Adrenal gland (tissue), 12 donors: ENCODE results near the gene SFRP4. TPM values are rescaled to one million over a fixed set of nuclear protein-coding genes. Genes with fewer than 3 reads are reported as not detected.

Experiments used
- DNase-seq, 7 donors: peaks; one replicate each; pipeline ENCODE4 v3.0.0-alpha.2; 2019 to 2020
- H3K27ac ChIP-seq, 5 donors: fragments of 200-600 bp; sonication (generic) in 4 of 5; 1 replicate in 3 of 5; 2 replicates in 2 of 5; pipeline versions ENCODE4 v1.5.1 to v1.8.0; 2016 to 2020; ENCODE audit warnings: mild to moderate bottlenecking in 1 of 5
- H3K27me3 ChIP-seq: fragments of 200-600 bp; 2 replicates; pipeline ENCODE4 v1.8.0; 2021
- H3K36me3 ChIP-seq, 2 donors: fragments of 200-600 bp; replicated peaks in 1 of 2; 1 replicate in 1 of 2; 2 replicates in 1 of 2; pipeline versions ENCODE4 v1.5.1 to v1.8.0; 2018 to 2022
- H3K4me1 ChIP-seq, 2 donors: fragments of 200-600 bp; replicated peaks in 1 of 2; 1 replicate in 1 of 2; 2 replicates in 1 of 2; pipeline versions ENCODE4 v1.5.1 to v1.8.0; 2018 to 2021
- H3K4me3 ChIP-seq, 4 donors: fragments of 200-600 bp; sonication (generic) in 3 of 4; one replicate each; pipeline ENCODE4 v1.5.1; 2016 to 2018
- H3K9me3 ChIP-seq, 3 donors: fragments of 200-600 bp; sonication (generic) in 1 of 3; replicated peaks in 1 of 3; 1 replicate in 2 of 3; 2 replicates in 1 of 3; pipeline versions ENCODE4 v1.5.1 to v1.8.0; 2016 to 2021
- POLR2A ChIP-seq, 2 donors: fragments of 450-650 bp; IDR thresholded peaks; one replicate each; pipeline ENCODE4 v1.6.1; 2017; ENCODE audit warnings: antibody characterized with exemption in 2 of 2, mild to moderate bottlenecking in 2 of 2, moderate library complexity in 1 of 2
- WGBS, 4 donors: extraction: QIAGEN DNeasy Blood & Tissue Kit in 2 of 4; methylation state at CpG; one replicate each; pipeline versions ENCODE4 v1.1.5 to v1.1.7; 2013 to 2017; 5-methylcytosine and 5-hydroxymethylcytosine counted together
- intact Hi-C, 2 donors: fragments of 100-400 bp; cut with DNase I; formaldehyde crosslinking; loops; one replicate each; pipeline versions ENCODE4 v1.14.1 to v1.15.0; 2022 to 2023
- polyA plus RNA-seq, 3 donors: library from polyadenylated mRNA; stranded (reverse); fragments of 200-250 nt in 2 of 3; fragments of 350-450 nt in 1 of 3; fragmentation: Illumina TruSeq in 1 of 3; extraction: RNeasy Lipid Tissue Mini Kit (QIAGEN cat#74804) in 1 of 3; gene quantifications; one replicate each; pipeline ENCODE4 v1.2.3, GENCODE V29; 2013 to 2014
- total RNA-seq, 9 donors: library from RNA; depleted of rRNA in 4 of 9; stranded (reverse); fragments of >200 nt in 4 of 9; fragments of 120-200 nt in 1 of 9; fragmentation: NEBNext Ultra II Directional in 1 of 9; extraction: Animal tissue kit (Norgen Biotek cat#: 25700) in 1 of 9; gene quantifications; one replicate each; pipeline versions ENCODE4 v1.1.0 to v1.2.4, GENCODE V29; 2013 to 2023
- TF ChIP-seq, protein P1 (sequence below), 6 experiments: fragments of 450-650 bp in 4 of 6; fragments of 200-600 bp in 2 of 6; sonication (generic) in 1 of 6; IDR thresholded peaks; 1 replicate in 5 of 6; 2 replicates in 1 of 6; pipeline versions ENCODE4 v1.5.1 to v1.8.0; 2016 to 2021; ENCODE audit warnings: antibody characterized with exemption in 6 of 6, mild to moderate bottlenecking in 2 of 6, moderate library complexity in 1 of 6
- donor health status: healthy with polysubstance abuse.
- donor health status: Bipolar disorder and iron deficiency.
- donor health status: DM: yes; HTN: yes; CAD: no.
- donor health status: DM: no; HTN: no; CAD: no.
- donor health status: DM: no; HTN: no; CAD: no.
- donor health status: DM: yes; HTN: yes; CAD: no.

The SFRP4 gene
- total and polyA plus RNA-seq, 12 donors = 1.1 to 21.0 (median 10.0) TPM

DNA sequence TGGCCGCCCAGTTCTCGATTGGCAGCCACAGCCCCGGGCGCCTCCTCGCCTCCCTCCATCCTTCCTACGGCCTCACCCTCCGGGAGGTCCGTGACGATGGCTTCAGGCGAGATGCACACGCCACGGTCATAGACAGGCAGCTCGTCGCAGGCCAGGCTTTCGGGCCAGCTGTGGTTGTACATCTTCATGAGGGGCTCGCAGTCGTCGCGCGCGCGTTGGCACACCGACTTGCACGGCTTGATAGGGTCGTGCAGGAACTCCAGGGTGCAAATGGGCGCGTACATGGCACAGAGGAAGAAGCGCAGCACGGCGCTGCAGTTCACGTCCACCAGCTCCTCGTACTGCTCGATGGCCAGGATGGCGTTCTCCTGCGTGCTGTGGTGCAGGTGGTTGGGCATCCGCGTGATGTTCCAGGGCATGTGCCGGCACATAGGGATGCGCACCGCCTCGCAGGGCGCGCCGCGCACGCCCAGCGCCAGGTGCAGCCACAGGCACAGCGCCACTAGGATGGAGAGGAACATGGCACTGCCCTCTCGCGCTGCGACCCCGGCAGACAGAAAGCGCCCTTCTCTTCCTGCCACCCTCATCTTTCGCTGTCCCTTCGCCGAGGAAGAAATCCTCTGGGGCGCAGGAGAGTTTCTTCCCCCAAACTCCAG lies 472 bp downstream of the SFRP4 start:
- peaks cover 18 to 25% of the 10 kb centered on the region in 2 donors for H3K4me1 ChIP-seq
- peak overlapping the region in 3 of 5 donors; percentile 51 to 73 (median 67) for H3K27ac ChIP-seq
- intact Hi-C loops = loop anchor here in 1 of 2 donors (10.0 kb wide), 1 partner anchor 189 kb away; no protein-coding TSS in a partner anchor

DNA sequence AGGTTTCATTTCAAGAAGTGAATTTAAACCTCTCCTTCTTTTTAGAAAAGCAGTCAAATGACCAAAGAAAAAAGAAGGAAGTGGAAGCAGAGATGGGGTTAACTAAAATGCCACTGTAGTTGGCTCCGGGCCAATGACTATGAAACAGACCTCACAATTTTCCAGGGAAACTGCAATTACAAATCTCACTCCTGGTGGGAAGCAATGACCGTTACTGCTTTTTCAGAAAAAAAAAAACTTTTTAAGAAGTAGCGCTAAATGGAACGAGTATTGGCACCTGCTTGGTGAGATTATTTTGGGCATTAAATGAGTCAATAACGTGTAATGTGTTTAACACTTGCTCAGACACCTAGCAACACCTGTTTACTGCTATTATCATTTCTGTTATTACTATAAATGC lies 1.2 kb downstream of the SFRP4 start:
- peak in 3 of 7 donors; percentile 32 to 40 (median 36) for DNase-seq
- intact Hi-C loops = loop anchor here in 1 of 2 donors (10.0 kb wide), 1 partner anchor 189 kb away; no protein-coding TSS in a partner anchor
- H3K9me3 ChIP-seq = no peaks in the 10 kb centered on the region

More for the DNA sequence above, 472 bp downstream of the SFRP4 start:
- peak in 4 of 7 donors; percentile 18 to 35 (median 28) for DNase-seq
- Histone ChIP-seq H3K27me3 (no peaks in the 10 kb centered on the region), H3K36me3 (no peaks in the 10 kb centered on the region), H3K4me3 (peak overlapping the region in 2 of 4 donors; percentile 52 to 54), H3K9me3 (no peaks in the 10 kb centered on the region)
- TF ChIP-seq POLR2A (IDR thresholded peaks at IDR 0.05) = no peak
- TF ChIP-seq, protein P1, sequence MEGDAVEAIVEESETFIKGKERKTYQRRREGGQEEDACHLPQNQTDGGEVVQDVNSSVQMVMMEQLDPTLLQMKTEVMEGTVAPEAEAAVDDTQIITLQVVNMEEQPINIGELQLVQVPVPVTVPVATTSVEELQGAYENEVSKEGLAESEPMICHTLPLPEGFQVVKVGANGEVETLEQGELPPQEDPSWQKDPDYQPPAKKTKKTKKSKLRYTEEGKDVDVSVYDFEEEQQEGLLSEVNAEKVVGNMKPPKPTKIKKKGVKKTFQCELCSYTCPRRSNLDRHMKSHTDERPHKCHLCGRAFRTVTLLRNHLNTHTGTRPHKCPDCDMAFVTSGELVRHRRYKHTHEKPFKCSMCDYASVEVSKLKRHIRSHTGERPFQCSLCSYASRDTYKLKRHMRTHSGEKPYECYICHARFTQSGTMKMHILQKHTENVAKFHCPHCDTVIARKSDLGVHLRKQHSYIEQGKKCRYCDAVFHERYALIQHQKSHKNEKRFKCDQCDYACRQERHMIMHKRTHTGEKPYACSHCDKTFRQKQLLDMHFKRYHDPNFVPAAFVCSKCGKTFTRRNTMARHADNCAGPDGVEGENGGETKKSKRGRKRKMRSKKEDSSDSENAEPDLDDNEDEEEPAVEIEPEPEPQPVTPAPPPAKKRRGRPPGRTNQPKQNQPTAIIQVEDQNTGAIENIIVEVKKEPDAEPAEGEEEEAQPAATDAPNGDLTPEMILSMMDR (IDR thresholded peaks at IDR 0.05) = no peak
- 6 to 20% (median 10%) methylated on average over 7 to 57 of the region's 57 CpGs for WGBS, 4 donors

DNA sequence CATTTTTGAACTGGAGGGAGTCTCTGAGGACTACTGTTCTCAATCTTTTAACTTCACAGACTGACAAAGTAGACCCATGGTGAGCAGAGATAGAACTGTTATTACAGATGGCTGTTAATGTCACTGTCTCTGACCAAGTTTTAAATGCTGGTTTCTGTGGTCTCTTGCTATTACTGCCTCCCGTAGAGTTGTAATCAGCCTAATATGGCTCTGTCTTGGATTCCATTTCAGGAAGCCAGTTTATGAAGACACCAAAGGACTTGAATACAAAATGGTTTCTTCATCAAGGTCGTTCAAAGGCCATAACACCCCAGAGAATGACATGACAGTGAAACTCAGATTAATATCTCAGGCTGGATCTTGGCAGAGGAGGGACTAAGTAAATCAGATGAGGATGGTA lies 3.9 kb downstream of the SFRP4 start:
- no peaks in the 10 kb centered on the region for H3K9me3 ChIP-seq
- H3K27me3 ChIP-seq = no peaks in the 10 kb centered on the region
- TF ChIP-seq POLR2A (IDR thresholded peaks at IDR 0.05) = no peak
- TF ChIP-seq, protein P1 (IDR thresholded peaks at IDR 0.05) = no peak
- H3K27ac ChIP-seq = no peak overlapping the region
- H3K4me1 ChIP-seq = peaks cover 18 to 20% of the 10 kb centered on the region in 2 donors
- intact Hi-C loops = loop anchor here in 1 of 2 donors (10.0 kb wide), 1 partner anchor 192 kb away; no protein-coding TSS in a partner anchor
- WGBS, 4 donors = 57 to 63% (median 59%) methylated on average over 2 of the region's 2 CpGs
- no peaks in the 10 kb centered on the region for H3K36me3 ChIP-seq
- no peak overlapping the region for H3K4me3 ChIP-seq
- DNase-seq = no peak

More for the DNA sequence above, 1.2 kb downstream of the SFRP4 start:
- Histone ChIP-seq H3K27ac (no peak overlapping the region), H3K4me3 (no peak overlapping the region), H3K4me1 (peaks cover 18 to 24% of the 10 kb centered on the region in 2 donors), H3K36me3 (no peaks in the 10 kb centered on the region), H3K27me3 (no peaks in the 10 kb centered on the region)
- 20 to 30% (median 26%) methylated on average over 5 of the region's 5 CpGs for WGBS, 4 donors
- no peak for TF ChIP-seq POLR2A (IDR thresholded peaks at IDR 0.05)

DNA sequence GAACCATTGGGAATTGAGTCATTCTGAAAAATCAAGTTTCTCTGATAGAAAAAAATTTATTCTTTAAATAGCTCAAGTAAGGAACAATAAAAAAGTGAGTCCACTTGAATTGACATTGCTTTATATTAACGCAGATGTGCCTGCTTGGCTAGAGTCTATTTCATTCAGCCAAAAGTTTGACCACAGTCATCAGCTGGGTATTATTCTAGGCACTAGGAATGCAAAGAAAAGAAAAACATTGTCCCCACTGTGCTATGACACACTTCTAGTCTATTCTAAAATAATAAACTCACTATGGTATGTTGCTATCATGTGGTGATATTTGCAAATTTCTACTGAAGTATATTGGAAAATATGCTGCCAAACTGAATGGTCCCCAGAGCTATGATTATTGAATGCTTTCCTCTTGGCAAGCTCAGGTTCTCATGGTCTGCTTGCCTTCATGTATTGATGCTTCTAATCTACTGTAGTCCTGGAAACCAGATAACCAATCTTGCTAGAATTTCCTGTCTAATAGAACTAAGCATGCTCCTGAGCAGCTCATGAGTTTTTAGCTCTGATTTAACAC lies 8.3 kb downstream of the SFRP4 start:
- no peaks in the 10 kb centered on the region for H3K27me3 ChIP-seq
- H3K4me3 ChIP-seq = no peak overlapping the region
- TF ChIP-seq POLR2A (IDR thresholded peaks at IDR 0.05) = no peak
- TF ChIP-seq, protein P1 (IDR thresholded peaks at IDR 0.05) = no peak
- no peaks in the 10 kb centered on the region for H3K9me3 ChIP-seq
- intact Hi-C loops = no loop called here
- no peaks in the 10 kb centered on the region for H3K4me1 ChIP-seq
- WGBS, 4 donors = 89 to 96% (median 92%) methylated on average over 1 of the region's 1 CpG
- no peak for DNase-seq
- H3K36me3 ChIP-seq = no peaks in the 10 kb centered on the region
- no peak overlapping the region for H3K27ac ChIP-seq
